Stimulated activated CD8-positive, alpha-beta memory T cell treated with anti-CD3 and anti-CD28 coated beads, Interleukin-15, amount 100 ng/mL, for 48 hours (primary cell): ENCODE data around the gene TREML4.
"Not testable (repeated sequence)": the region's sequence is repeated elsewhere in the genome, so short reads cannot be mapped to it uniquely, and the experiment has no call there.

ENCODE experiments used
- DNase-seq, 2 donors: peaks; one replicate each; pipeline ENCODE4 v3.0.0-alpha.2; 2020; ENCODE audit warnings: low read depth in 2 of 2

TREML4 gene

DNA sequence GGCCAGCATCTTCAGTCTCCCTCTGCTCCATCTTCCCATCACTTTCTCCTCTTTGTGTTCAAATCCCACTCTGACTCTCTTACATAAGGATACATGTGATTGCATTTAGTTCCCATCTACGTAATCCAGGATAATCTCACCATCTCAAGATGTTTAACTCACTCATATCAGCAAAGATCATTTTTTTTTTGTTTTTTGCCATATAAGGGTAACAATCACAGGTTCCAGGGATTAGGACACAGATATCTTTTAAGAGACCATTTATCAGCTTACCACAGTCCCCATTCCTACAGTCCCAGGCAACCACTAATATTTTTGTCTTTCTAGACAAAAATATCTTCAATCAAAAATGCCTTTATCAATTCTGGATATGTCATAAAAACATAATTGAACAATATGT is 24.0 kb upstream of the TREML4 start:
- no peak for DNase-seq

DNA sequence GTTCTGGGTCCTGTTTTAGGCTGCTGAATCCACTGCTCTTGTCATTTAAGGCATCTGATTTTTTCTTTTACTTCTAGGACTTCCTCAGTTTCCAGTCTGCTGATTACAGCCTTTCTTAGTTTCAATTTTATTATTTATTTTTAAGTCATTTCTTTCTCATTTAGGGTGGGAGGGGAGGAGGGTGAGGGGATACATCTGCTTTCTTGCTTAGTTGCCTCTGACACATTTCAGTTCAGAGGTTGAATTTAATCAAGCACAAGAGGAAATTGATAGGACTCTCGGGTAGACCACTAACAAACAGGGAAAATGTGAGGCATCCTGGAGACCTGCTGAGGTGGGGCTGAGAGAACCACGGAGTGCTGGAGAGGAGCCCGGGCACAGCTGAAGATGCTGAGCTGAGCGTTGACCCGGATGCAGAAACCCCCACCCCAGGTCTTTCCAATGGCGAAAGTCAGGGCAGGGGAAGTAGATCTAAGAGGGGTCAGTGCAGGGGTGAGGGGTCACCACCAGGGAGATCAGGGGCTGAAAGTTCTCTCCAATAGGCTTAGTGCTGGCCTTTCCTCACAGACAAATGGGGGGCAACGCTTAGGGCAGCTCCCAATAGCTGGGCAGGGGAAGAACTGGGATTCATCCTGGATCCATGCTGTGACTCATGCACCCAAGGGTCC is 19.6 kb upstream of the TREML4 start:
- DNase-seq = no peak

DNA sequence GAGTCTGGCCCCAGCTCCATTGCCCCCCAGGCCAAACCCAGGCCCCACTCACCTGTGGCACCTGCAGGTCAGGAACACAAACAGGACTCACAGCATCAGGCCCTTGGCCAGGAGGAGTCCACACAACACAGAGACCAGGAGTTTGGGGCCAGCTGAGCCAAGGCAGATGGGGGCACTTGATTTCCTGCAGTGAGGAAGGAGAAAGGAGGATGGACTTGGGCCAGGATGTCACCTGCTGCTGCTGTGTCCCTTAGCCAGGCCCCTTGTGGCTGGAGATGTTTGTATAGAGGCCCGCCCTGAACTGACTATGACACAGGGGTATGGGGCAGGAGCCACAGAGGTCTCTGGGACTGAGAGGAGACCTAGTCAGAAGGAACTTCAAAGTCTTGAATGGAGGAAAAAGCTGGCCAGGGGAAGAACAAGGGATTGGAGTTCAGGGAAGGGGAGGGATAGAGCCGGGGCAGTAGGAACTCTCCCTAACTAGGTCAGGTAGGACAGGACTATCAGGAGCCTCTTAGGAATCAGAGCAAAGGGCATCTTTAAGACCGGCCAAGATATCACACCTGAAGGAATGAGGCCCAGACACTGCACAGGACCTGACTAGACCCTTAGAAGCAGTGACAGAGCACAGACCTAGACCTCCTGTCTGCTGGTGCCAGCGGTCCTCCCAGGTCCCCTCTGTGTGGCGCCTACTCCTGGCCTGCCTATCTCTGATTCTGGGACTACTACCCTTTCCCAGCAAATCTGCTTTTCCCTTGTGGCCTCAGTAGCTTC is 18.4 kb upstream of the TREML4 start:
- DNase-seq = no peak

DNA sequence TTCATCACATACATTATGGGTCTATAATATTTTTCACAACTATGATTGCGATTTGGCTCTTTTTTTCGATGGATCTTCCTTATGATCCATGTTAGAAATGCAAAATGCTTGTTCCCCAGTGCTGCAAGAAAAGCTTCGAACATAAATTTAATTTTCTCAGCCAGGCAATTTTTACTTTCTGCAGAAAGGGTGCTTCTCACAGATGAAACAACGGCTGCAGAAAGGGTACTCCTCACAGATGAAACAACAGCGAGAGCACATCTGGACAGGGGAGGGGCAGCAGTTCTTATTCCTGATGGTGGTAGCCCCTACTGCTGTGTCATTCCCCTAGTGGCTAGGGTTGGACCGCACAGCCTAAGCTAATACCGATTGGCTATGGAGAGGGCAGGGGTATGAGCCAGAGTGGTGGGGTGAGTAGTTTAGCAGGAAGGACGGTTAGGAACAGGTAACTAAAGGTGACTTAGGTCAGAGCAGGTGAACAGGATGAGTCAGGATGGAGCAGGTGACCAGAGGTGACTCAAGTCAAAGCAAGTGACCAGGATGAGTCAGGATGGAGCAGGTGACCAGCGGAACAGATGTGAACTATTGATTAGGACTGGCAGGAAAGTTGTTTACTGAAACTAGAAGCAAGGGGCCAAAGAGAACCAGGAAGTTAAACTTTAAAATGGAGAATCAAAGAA is 13.4 kb upstream of the TREML4 start:
- DNase-seq = no peak

DNA sequence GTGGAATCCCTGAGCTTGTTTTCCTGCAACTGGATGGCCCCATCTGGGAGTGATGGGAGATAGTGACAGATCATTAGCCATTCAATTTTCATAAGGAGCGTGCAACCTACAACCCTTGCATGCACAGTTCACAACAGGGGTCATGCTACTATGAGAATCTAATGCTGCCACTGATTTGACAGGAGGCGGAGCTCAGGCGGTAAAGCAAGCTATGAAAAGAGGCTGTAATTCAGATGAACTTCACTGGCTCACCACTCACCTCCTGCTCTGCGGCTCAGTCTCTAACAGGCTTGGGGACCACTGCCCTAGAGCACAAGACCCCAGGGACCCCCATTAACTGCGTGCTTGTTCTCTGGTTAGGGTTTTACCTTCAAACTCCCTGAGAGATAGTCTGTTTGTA is 12.4 kb upstream of the TREML4 start:
- no peak for DNase-seq

DNA sequence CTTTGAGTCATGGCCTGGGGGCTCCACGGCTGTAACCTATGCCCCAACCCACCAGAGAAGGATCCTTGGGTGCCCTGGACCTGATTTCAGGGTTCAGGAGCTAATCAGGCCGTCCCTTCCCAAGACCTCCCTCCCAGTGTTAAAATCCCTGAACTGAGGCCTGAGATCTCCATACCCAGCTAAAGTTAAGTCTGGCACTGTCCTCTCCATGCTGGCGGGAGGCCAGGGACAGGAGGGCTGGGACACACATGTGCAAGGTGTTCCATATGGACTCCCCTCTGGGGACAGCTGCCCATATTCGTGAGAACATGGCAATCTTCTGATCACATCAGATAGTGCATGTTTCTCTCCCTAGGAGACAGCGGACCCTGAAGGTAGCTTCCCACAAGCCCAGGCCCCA is 11.5 kb upstream of the TREML4 start:
- no peak for DNase-seq

DNA sequence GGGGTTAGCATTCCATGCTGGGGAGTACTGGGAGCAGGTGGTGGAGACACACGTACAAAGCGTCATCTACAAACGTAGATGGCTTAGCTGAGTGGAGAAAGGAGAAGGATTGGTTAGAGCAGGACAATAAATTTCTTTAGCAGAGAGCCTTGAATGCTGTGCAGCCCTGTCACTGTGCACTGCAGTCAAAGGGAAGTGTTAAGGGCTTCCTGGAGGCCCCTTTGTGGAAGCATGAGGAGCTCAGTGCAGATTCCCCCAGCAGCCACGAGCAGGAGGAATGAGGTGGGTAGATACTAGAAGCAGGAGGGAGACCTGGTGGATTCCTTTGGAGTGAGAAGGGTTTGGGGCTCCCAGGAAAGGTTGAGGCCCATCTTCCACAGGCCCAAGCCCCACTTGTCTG is 6.1 kb upstream of the TREML4 start:
- DNase-seq = no peak

DNA sequence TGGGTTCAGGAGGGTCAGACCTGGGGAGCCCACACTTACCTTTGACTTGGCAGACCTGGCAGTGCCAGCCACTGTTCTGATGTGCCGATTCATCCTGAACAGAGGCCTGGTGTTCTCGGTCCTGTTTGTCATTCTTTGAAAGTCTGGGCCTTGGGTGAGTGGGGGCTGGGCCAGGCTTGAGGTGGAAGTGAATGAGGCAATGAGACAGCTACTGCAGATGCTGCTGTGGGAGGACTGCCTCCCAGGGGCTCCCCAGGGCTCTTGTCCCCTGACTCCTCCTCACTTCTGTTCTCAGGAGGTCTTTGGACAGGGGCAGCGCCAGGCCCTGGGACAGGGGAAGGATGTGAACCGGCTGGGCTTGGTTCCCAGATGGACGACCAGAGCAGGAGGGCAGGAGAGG is 5.6 kb upstream of the TREML4 start:
- DNase-seq = no peak

DNA sequence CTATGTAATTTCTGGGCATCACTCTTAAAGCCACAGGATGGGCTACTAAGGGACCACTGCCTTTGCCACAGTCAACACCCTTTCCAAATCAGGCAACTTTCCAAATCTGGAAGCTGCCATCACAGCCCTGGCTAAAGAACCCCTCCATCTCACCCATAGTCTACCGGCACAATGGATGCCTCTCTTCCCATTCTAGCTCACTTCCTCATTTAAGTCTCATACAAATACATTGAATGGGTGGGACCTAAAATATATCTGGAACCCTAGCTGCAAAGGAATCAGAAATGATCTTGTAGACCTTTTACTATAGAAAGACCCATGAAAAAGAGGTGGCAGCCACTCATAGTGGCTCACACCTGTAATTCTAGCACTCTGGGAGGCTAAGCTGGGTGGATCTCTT is 3.3 kb upstream of the TREML4 start:
- no peak for DNase-seq

DNA sequence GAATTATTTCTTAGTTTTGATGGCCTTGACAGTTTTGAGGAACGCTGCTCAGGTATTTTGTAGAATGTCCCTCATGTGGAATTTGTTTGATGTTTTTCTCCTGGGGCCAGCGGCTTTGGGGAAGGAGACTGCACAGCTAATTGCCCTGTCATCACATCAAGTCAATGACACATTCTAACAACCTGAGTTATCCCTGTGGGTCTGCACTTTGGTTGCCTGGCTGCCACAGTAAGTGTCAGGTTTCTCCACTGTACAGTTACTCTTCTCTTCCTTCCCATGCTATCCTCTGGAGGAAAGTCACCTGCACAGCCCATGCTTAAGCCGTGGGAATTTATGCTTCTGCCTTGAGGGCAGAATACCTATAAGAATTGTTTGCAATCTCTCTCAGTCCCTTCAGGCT is 1.4 kb upstream of the TREML4 start:
- DNase-seq = no peak

DNA sequence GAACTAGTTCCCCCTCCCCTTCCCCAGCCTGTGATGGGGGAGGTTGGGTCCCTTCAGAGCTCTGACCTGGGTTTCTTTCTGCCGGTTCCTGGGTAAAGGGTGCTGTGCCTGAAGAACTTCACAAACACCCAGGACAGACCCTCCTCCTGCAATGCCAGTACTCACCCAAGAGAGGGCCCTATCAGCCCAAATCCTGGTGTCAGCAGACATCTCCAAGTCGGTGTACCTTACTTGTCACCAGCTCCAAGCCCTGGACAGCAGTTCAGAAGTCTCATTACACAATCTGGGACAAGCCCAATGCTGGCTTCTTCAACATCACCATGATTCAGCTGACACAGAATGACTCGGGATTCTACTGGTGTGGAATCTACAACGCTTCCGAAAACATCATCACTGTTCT is 467 bp downstream of the TREML4 start:
- DNase-seq = no peak

DNA sequence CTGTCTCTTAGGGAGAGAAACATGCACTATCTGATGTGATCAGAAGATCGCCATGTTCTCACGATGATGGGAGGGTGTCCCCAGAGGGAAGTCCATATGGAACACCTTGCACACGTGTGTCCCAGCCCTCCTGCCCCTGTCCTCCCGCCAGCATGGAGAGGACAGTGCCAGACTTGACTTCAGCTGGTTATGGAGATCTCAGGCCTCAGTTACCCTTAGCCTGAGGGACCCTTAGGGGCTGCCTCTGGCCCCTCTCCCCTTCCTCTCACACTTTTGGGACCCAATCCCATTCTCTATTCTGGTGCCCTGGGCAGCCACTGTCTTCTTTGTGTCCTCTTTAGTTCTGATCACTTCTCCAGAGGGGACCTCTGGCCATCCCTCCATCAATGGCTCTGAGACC is 1.6 kb downstream of the TREML4 start:
- no peak for DNase-seq

DNA sequence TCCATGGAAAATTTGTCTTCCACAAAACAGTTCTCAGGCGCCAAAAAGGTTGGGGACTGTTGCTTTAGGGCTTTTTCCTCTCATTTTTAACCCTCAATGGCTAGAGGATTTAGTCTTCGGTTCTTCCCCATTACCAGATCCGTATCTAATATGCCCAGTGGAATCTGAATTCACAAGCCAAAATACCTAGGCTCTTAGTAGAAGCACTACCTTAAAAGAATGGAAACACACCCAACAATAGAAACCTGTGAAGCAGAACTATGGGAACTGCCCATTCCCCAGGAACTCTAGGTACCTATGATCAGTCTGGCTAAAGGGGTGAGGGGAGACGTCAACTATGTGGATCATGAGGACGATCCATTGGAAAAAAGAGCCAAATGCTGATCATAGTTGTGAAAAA is 3.1 kb downstream of the TREML4 start:
- no peak for DNase-seq

DNA sequence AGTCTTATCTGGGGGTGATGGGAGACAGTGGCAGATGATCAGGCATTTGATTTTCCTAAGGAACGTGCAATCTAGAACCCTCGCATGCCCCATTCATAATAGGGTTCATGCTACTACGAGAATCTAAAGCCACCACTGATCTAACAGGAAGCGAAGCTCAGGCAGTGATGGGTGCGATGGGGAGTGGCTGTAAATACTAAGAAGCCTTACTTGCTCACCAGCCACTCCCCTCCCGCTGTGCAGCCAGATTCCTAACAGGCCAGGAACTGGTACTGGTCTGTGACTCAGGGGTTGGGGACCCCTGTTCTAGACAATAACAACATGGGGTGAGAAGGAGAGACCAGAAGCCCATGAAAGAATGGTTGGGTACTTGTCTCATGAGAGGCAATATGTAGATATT is 4.5 kb downstream of the TREML4 start:
- no peak for DNase-seq

DNA sequence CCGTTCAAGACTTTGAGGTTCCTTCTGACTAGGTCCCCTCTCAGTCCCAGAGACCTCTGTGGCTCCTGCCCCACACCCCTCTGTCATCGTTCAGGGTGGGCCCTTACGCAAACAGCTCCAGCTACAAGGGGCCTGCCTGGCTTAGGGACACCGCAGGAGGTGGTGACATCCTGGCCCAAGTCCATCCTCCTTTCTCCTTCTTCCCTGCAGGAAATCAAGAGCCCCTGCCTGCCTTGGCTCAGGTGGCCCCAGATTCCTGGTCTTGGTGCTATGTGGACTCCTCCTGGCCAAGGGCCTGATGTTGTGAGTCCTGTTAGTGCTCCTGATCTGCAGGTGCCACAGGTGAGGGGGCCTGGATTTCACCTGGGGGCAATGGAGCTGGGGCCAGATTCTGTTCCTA is 8.1 kb downstream of the TREML4 start:
- DNase-seq = no peak

DNA sequence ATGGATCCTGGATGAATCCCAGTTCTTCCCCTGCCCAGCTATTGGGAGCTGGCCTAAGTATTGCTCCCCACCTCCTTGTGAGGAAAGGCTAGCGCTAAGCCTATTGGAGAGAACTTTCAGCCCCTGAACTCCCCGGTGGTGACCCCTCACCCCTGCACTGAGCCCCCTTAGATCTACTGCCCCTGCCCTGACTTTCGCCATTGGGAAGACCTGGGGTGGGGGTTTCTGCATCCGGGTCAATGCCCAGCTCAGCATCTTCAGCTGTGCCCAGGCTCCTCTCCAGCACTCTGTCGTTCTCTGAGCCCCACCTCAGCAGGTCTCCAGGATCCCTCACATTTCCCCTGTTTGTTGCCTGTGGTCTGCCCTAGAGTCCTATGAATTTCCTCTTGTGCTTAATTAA is 9.0 kb downstream of the TREML4 start:
- DNase-seq = no peak

DNA sequence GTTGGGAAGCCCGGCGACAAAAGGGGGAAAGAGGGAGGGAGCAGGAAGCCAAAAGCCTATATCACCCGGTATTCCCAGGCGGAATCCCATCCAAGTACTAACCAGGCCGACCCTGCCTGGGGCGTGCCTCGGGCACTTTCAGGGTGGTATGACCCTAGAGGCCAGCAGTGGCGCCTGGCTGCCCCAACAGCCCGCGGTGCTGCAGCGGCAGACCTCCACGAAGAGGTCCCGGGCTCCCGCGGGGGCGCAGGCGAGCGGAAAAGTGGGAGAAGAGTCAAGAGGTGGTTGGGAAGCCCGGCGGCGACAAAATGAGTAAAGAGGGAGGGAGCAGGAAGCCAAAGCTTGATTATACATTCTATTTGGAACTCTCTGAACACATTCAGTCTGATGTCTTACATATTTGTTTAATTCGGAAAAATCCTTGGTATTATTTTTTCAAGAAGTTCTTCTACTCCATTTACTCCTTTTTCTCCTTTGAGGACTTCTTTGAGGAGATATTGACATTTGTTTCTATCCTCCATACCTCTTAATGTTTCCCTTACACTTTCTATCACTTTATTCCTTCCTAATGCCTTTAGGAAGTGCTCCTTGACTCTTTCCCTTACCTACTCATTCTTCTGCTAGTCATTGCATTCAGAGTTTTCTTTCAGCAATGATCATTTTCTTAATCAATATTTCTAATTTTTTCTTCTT is 11.5 kb downstream of the TREML4 start:
- DNase-seq = no peak

DNA sequence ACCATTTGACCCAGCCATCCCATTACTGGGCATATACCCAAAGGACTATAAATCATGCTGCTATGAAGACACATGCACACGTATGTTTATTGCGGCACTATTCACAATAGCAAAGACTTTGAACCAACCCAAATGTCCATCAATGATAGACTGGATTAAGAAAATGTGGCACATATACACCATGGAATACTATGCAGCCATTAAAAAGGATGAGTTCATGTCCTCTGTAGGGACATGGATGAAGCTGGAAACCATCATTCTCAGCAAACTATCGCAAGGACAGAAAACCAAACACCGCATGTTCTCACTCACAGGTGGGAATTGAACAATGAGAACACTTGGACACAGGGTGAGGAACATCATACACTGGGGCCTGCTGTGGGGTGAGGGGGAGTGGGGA is 18.4 kb downstream of the TREML4 start:
- not testable (repeated sequence) for DNase-seq

DNA sequence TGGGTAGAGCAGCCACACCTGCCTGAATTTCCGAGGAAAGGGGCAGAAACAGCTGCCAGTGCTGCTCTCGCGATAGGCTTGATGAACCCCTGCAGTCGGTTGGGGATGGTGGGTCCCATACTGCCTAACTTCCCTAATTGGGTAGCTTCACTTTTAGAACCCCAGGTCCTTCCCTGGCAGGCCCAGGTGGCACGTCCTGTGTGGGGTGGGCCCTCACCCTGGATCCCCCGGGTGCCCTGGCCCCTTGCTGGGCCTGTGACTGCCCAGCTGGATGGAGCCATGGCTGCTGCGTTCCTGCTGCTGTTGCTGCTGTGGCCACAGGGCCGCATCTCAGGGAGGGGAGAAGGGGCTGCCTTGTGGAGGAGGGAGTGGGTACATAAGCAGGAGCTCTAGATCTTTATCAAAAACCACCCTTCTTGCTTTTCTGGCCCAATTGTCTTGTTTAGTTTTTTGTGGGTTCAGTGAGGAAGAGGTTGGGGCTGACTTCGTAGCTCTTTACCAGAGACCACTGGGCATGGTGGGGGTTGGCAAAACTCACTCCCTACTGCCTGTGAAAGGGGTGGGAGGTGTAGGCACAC is 19.2 kb downstream of the TREML4 start:
- no peak for DNase-seq

DNA sequence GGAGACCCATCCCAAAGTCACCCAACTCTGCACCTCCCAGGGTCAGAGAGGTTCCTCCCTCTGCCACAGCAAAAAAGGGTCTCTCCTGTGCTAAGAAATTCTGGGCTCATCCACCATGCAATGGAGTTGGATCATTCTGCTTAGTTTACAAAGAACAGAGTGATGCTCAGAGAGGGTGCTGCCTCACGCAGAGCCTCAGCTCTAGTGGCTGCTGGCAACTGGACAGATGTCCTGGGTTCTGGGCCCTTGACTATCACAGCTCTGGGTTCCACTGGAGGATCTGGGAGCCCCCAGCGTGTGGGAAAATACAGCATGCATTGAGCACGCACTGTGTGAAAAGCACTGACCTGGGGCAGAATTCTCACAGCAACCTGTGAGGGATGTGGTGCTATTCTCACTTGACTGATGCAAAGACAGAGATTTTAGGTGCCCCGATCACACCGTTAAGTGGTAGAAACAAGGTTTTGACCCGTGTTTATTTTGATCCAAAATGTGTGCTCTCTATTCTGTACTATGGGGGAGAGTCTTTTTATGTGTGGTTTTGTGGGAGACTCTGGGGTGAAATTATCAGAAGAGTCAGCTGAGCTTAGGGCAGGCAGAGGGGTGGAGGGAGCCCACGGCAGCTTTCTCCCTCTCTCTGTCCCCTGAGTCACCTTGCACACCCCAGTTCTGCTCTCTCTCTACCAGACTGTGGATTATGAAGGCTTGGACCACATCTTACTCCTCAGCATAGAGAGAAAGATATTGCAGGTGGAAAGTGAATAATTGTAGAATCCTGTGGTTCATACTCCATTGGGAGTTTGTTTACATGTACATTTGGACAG is 19.9 kb downstream of the TREML4 start:
- DNase-seq = no peak
